HCT116 (cell line): ENCODE data around the gene RNF217. TPM values are rescaled to one million over a fixed set of nuclear protein-coding genes. Genes with fewer than 3 reads are reported as not detected.

Experiments
- ATAC-seq: fragments of 200-7000 bp; cut with Tn5 transposase; 2 replicates; pipeline ENCODE4 v1.9.1; 2020; ENCODE audit warnings: mild to moderate bottlenecking, moderate library complexity
- BruUV-seq: library from RNA; stranded (reverse); fragments of 400-500 nt; replicated peaks from 2 replicates; lab custom pipeline; 2021; lab: Mats Ljungman, UMichigan
- CTCF ChIA-PET: fragments of 300-600 bp; sonication (Branson Sonifier 250); formaldehyde crosslinking; loops from one replicate; lab custom pipeline; 2021; ENCODE audit warnings: antibody characterized with exemption; lab: Charles Lee
- POLR2A ChIA-PET: fragments of 300-600, 350-600 bp; sonication (Branson Sonifier 250); formaldehyde crosslinking; loops from one replicate; lab custom pipeline; 2021; ENCODE audit warnings: antibody characterized with exemption; lab: Charles Lee
- RAD21 ChIA-PET, 2 experiments: fragments of 300-600 bp; sonication (Branson Sonifier 250); formaldehyde crosslinking; loops; one replicate each; lab custom pipeline; 2023; ENCODE audit warnings: low total read pairs in 2 of 2; ENCODE audit not compliant: uncharacterized antibody in 2 of 2, unreplicated experiment in 2 of 2, low non-redundant PET in 1 of 2; lab: Charles Lee
- DNase-seq: peaks from one replicate; pipeline ENCODE4 v3.0.0-alpha.2; 2010; ENCODE audit warnings: low read depth, low spot score
- H2AFZ ChIP-seq: fragments of 200-600 bp; shearing (Covaris generic), sonication (generic); 2 replicates; pipeline ENCODE4 v1.6.1; 2017; ENCODE audit warnings: low read depth, mixed run types, mixed read lengths, antibody characterized with exemption, low read length; ENCODE audit not compliant: poor library complexity, severe bottlenecking
- H3K27ac ChIP-seq: 2 replicates; pipeline ENCODE4 v1.5.1; 2012; ENCODE audit warnings: low read depth, low read length
- H3K27me3 ChIP-seq: fragments of 200-600 bp; sonication (generic); 2 replicates; pipeline ENCODE4 v1.6.1; 2016; ENCODE audit warnings: mixed run types, low read length, mixed read lengths; ENCODE audit not compliant: insufficient read depth
- H3K36me3 ChIP-seq, 2 experiments: fragments of 200-500 bp in 1 of 2; fragments of 200-600 bp in 1 of 2; sonication (Bioruptor generic) in 1 of 2; sonication (generic) in 1 of 2; 2 replicates each; pipeline versions ENCODE4 v1.5.1 to v1.6.1; 2014 to 2016; ENCODE audit warnings: low read length in 2 of 2, inconsistent platforms in 1 of 2, mixed read lengths in 1 of 2, mixed run types in 1 of 2; ENCODE audit not compliant: insufficient read depth in 2 of 2, control insufficient read depth in 1 of 2
- H3K4me1 ChIP-seq, 2 experiments: fragments of 200-600 bp in 1 of 2; sonication (generic) in 1 of 2; 2 replicates each; pipeline versions ENCODE4 v1.5.1 to v1.6.1; 2012 to 2017; ENCODE audit warnings: low read length in 2 of 2, inconsistent platforms in 1 of 2, mild to moderate bottlenecking in 1 of 2, mixed read lengths in 1 of 2, mixed run types in 1 of 2, moderate library complexity in 1 of 2; ENCODE audit not compliant: insufficient read depth in 2 of 2, control insufficient read depth in 1 of 2
- H3K4me2 ChIP-seq: fragments of 200-600 bp; sonication (generic); 2 replicates; pipeline ENCODE4 v1.6.1; 2017; ENCODE audit warnings: mixed run types, low read length, mixed read lengths
- H3K4me3 ChIP-seq, 2 experiments: fragments of 200-600 bp in 1 of 2; sonication (generic) in 1 of 2; replicated peaks in 1 of 2; 2 replicates each; pipeline ENCODE4 v1.5.1; 2011 to 2016; ENCODE audit warnings: low read length in 2 of 2, control low read depth in 1 of 2, low read depth in 1 of 2, mild to moderate bottlenecking in 1 of 2, mixed read lengths in 1 of 2, mixed run types in 1 of 2
- H3K79me2 ChIP-seq: fragments of 200-600 bp; sonication (generic); 2 replicates; pipeline ENCODE4 v1.6.1; 2017; ENCODE audit warnings: mild to moderate bottlenecking, mixed run types, low read length, moderate library complexity, mixed read lengths; ENCODE audit not compliant: insufficient read depth
- H3K9ac ChIP-seq: fragments of 200-600 bp; sonication (generic); 2 replicates; pipeline ENCODE4 v1.6.1; 2016; ENCODE audit warnings: low read length, mixed read lengths
- H3K9me2 ChIP-seq: fragments of 200-600 bp; sonication (generic), shearing (Covaris generic); 2 replicates; pipeline ENCODE4 v1.6.1; 2017; ENCODE audit warnings: mixed run types, mild to moderate bottlenecking, moderate library complexity; ENCODE audit not compliant: insufficient read depth
- H3K9me3 ChIP-seq, 2 experiments: fragments of 200-500 bp in 1 of 2; fragments of 200-600 bp in 1 of 2; sonication (Bioruptor generic) in 1 of 2; sonication (generic) in 1 of 2; 2 replicates each; pipeline ENCODE4 v1.6.1; 2014 to 2017; ENCODE audit warnings: low read length in 2 of 2, mixed read lengths in 2 of 2, inconsistent platforms in 1 of 2, low read depth in 1 of 2, mild to moderate bottlenecking in 1 of 2, mixed run types in 1 of 2, moderate library complexity in 1 of 2; ENCODE audit not compliant: control insufficient read depth in 1 of 2, insufficient read depth in 1 of 2
- H4K20me1 ChIP-seq: fragments of 200-600 bp; sonication (generic), shearing (Covaris generic); 2 replicates; pipeline ENCODE4 v1.6.1; 2017; ENCODE audit warnings: mixed run types, mild to moderate bottlenecking, moderate library complexity; ENCODE audit not compliant: insufficient read depth
- CBX3 ChIP-seq: IDR thresholded peaks from 2 replicates; pipeline ENCODE4 v1.6.1; 2012; ENCODE audit warnings: low read depth
- CEBPB ChIP-seq: IDR thresholded peaks from 2 replicates; pipeline ENCODE4 v1.6.1; 2012; ENCODE audit warnings: low read depth
- EGR1 ChIP-seq: IDR thresholded peaks from 2 replicates; pipeline ENCODE4 v1.6.1; 2012; ENCODE audit warnings: low read depth
- ELF1 ChIP-seq: IDR thresholded peaks from 2 replicates; pipeline ENCODE4 v1.6.1; 2012; ENCODE audit warnings: low read depth, borderline replicate concordance
- EZH2 ChIP-seq: fragments of 200-600 bp; sonication (generic); IDR thresholded peaks from 2 replicates; pipeline ENCODE4 v1.6.1; 2017; ENCODE audit warnings: antibody characterized with exemption, mixed run types
- JUND ChIP-seq: IDR thresholded peaks from 2 replicates; pipeline ENCODE4 v1.6.1; 2012
- MAX ChIP-seq: IDR thresholded peaks from 2 replicates; pipeline ENCODE4 v1.6.1; 2012
- RAD21 ChIP-seq: IDR thresholded peaks from 2 replicates; pipeline ENCODE4 v1.6.1; 2012; ENCODE audit warnings: low read depth, mild to moderate bottlenecking
- SIN3A ChIP-seq: IDR thresholded peaks from 2 replicates; pipeline ENCODE4 v1.6.1; 2012; ENCODE audit warnings: low read depth
- SP1 ChIP-seq: IDR thresholded peaks from 2 replicates; pipeline ENCODE4 v1.6.1; 2012; ENCODE audit warnings: low read depth
- SRF ChIP-seq: IDR thresholded peaks from 2 replicates; pipeline ENCODE4 v1.6.1; 2012; ENCODE audit warnings: low read depth
- TCF7L2 ChIP-seq: IDR thresholded peaks from 2 replicates; pipeline ENCODE4 v1.7.0; 2011; ENCODE audit warnings: borderline replicate concordance, inconsistent platforms; ENCODE audit not compliant: insufficient read depth, insufficient read length; ENCODE audit errors: extremely low read depth
- ZFX ChIP-seq: fragments of 450-650 bp; IDR thresholded peaks from 2 replicates; pipeline ENCODE4 v1.6.1; 2017
- ZNF274 ChIP-seq: fragments of 200-500 bp; sonication (Bioruptor generic); IDR thresholded peaks from 2 replicates; pipeline ENCODE4 v1.6.1; 2014; ENCODE audit warnings: mild to moderate bottlenecking, low read depth, low read length, inconsistent platforms
- intact Hi-C: fragments of 100-400 bp; cut with micrococcal nuclease; formaldehyde crosslinking; loops from 2 replicates; pipeline ENCODE4 v1.10.0; 2022
- total RNA-seq: library from RNA; stranded (reverse); gene quantifications from one replicate; pipeline ENCODE4 v1.2.1, GENCODE V29; 2021; ENCODE audit not compliant: unreplicated experiment
- TF ChIP-seq, protein P1 (sequence below): IDR thresholded peaks from 2 replicates; pipeline ENCODE4 v1.6.1; 2011; ENCODE audit warnings: mild to moderate bottlenecking, low read length, moderate library complexity; ENCODE audit not compliant: insufficient replicate concordance; ENCODE audit errors: extremely low read depth

Gene RNF217
- total RNA-seq, 1 experiment from 2014 or later, result 20.4 TPM

DNA sequence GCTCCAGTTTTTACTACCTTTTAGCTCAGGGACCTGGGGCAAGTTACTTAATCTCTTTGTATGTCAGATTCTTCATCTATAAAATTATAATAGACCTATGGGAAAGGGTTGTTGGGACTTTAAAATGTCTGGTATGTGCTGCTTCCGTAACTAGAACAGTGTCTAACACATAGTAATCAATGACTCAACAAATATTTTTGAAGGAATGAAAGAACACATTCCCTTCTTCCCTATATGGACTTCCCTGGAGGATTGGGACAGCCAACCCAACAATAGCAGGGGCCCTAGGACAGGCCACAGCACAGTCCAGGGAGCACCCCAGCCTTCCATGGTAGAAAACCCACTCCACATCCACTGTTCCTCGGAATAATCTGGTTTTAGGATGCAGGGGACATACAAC, 140.7 kb downstream of the RNF217 start:
- H2AFZ ChIP-seq, result peak overlapping the region; percentile 88
- no TSS peak for BruUV-seq
- no peak overlapping the region for H3K27ac ChIP-seq
- H3K79me2 ChIP-seq, result no peaks in the 10 kb centered on the region
- no peak overlapping the region; the same call in 1 of the 2 replicates for H3K9ac ChIP-seq
- H3K36me3 ChIP-seq, result no peaks in the 10 kb centered on the region
- CTCF ChIA-PET, result no interaction called here
- intact Hi-C loops, result loop anchor here (10.0 kb wide), 1 partner anchor 138 kb away; the partner anchor contains the start of gene RNF217
- H3K4me1 ChIP-seq, result peaks cover 8 to 41% of the 10 kb centered on the region in 2 experiments; a peak in 3 of 4 replicates
- H3K9me3 ChIP-seq, result no peaks in the 10 kb centered on the region
- H4K20me1 ChIP-seq, result no peaks in the 10 kb centered on the region
- H3K9me2 ChIP-seq, result no peaks in the 10 kb centered on the region
- POLR2A ChIA-PET, result no interaction called here
- RAD21 ChIA-PET, result no interaction called here
- TF ChIP-seq SRF (peak; percentile 91), JUND (no peak)
- no peaks in the 10 kb centered on the region for H3K27me3 ChIP-seq
- ATAC-seq (peak; percentile 64), DNase-seq (peak; percentile 21)
- no peak overlapping the region; a peak in 1 of 4 replicates for H3K4me3 ChIP-seq
- peak overlapping the region; percentile 66 for H3K4me2 ChIP-seq

DNA sequence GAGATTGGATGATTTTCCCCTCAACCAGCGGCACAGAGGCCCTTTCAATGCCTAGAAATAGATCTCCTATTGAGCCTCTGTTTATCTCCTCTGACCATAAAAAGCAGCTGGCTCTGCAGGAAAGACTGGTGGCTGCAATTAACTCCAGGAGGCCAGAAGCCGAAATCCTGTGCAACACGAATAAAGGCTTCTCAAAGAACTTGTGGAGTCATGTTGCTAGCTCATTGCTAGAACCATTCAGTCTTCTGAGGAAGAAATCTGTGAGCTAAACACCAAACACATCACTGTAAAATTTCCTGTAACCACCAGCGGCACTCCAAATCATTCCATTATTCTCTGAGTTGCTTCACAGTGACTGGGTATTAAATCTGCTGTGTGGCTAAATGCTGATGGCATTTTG, 142.2 kb downstream of the RNF217 start:
- H3K36me3 ChIP-seq, result no peaks in the 10 kb centered on the region

More for the DNA sequence above, 142.2 kb downstream of the RNF217 start:
- no peaks in the 10 kb centered on the region for H4K20me1 ChIP-seq
- RAD21 ChIA-PET, result no interaction called here
- CTCF ChIA-PET, result interaction anchor here (1.7 kb wide), 1 partner anchor 10 kb away, joined by 8 read pairs; no protein-coding TSS in a partner anchor
- no peaks in the 10 kb centered on the region for H3K27me3 ChIP-seq
- ATAC-seq, result no peak
- intact Hi-C loops, result loop anchor here (10.0 kb wide), 1 partner anchor 140 kb away; the partner anchor contains the start of gene RNF217
- H3K9me3 ChIP-seq, result no peaks in the 10 kb centered on the region
- H3K9me2 ChIP-seq, result no peaks in the 10 kb centered on the region
- no peak for DNase-seq
- H2AFZ ChIP-seq, result peak overlapping the region; percentile 48
- H3K79me2 ChIP-seq, result no peaks in the 10 kb centered on the region
- TF ChIP-seq MAX (no peak), ELF1 (no peak), RAD21 (no peak), ZFX (no peak), EGR1 (no peak), CEBPB (no peak), ZNF274 (no peak), EZH2 (no peak), SIN3A (no peak), SP1 (no peak), CBX3 (no peak), TCF7L2 (no peak), SRF (no peak)
- TF ChIP-seq, protein P1, sequence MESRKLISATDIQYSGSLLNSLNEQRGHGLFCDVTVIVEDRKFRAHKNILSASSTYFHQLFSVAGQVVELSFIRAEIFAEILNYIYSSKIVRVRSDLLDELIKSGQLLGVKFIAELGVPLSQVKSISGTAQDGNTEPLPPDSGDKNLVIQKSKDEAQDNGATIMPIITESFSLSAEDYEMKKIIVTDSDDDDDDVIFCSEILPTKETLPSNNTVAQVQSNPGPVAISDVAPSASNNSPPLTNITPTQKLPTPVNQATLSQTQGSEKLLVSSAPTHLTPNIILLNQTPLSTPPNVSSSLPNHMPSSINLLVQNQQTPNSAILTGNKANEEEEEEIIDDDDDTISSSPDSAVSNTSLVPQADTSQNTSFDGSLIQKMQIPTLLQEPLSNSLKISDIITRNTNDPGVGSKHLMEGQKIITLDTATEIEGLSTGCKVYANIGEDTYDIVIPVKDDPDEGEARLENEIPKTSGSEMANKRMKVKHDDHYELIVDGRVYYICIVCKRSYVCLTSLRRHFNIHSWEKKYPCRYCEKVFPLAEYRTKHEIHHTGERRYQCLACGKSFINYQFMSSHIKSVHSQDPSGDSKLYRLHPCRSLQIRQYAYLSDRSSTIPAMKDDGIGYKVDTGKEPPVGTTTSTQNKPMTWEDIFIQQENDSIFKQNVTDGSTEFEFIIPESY, result no peak
- no peak overlapping the region for H3K27ac ChIP-seq
- H3K4me3 ChIP-seq, result no peak overlapping the region
- POLR2A ChIA-PET, result no interaction called here
- BruUV-seq, result no TSS peak
- H3K9ac ChIP-seq, result no peak overlapping the region
- no peak overlapping the region for H3K4me2 ChIP-seq
- peaks cover 5 to 37% of the 10 kb centered on the region in 2 experiments; a peak in 2 of 4 replicates for H3K4me1 ChIP-seq
